HG03460 (cell line): ENCODE results near the gene ARID3B.
A peak's percentile ranks its signal among the peaks of the same experiment; 100 is the strongest.
"Not testable (repeated sequence)": the region's sequence is repeated elsewhere in the genome, so short reads cannot be mapped to it uniquely, and the experiment has no call there.

ENCODE experiments used
- ATAC-seq: cut with Tn5 transposase; IDR thresholded peaks from one replicate; pipeline ENCODE4 v1.9.1; 2021; ENCODE audit not compliant: unreplicated experiment

The ARID3B gene

GRCh38 chr15:74565381-74566085, 24.5 kb downstream of the ARID3B start:
- ATAC-seq = no peak

- no peak for ATAC-seq
Measured at GRCh38 chr15:74568594-74568993, 27.6 kb downstream of the ARID3B start.

GRCh38 chr15:74569731-74570070, 28.7 kb downstream of the ARID3B start:
- ATAC-seq = no peak

GRCh38 chr15:74571191-74571590, 30.2 kb downstream of the ARID3B start:
- ATAC-seq = no peak

GRCh38 chr15:74573987-74574386, 33.0 kb downstream of the ARID3B start:
- no peak for ATAC-seq

GRCh38 chr15:74578496-74578994, 37.5 kb downstream of the ARID3B start:
- no peak for ATAC-seq

- no peak for ATAC-seq
Measured at GRCh38 chr15:74579001-74579400, 38.0 kb downstream of the ARID3B start.

GRCh38 chr15:74580538-74581350, 39.7 kb downstream of the ARID3B start:
- ATAC-seq = no peak

GRCh38 chr15:74584204-74584603, 43.2 kb downstream of the ARID3B start:
- ATAC-seq = no peak

- no peak for ATAC-seq
Measured at GRCh38 chr15:74584779-74585178, 43.8 kb downstream of the ARID3B start.

GRCh38 chr15:74585191-74585590, 44.2 kb downstream of the ARID3B start:
- no peak for ATAC-seq

- no peak for ATAC-seq
Measured at GRCh38 chr15:74585857-74586256, 44.8 kb downstream of the ARID3B start.

- no peak for ATAC-seq
Measured at GRCh38 chr15:74589826-74590225, 48.8 kb downstream of the ARID3B start.

GRCh38 chr15:74592222-74592621, 51.2 kb downstream of the ARID3B start:
- no peak for ATAC-seq

GRCh38 chr15:74593122-74593521, 52.1 kb downstream of the ARID3B start:
- ATAC-seq = no peak

- ATAC-seq = no peak
Measured at GRCh38 chr15:74594455-74594854, 53.4 kb downstream of the ARID3B start.

- no peak for ATAC-seq
Measured at GRCh38 chr15:74595271-74595670, 54.3 kb downstream of the ARID3B start.

GRCh38 chr15:74596736-74597135, 55.7 kb downstream of the ARID3B start:
- ATAC-seq = not testable (repeated sequence)

- ATAC-seq = not testable (repeated sequence)
Measured at GRCh38 chr15:74597146-74597705, 56.2 kb downstream of the ARID3B start.

GRCh38 chr15:74598126-74598842, 57.3 kb downstream of the ARID3B start:
- ATAC-seq = peak; percentile 88

GRCh38 chr15:74599156-74599555, 58.1 kb downstream of the ARID3B start:
- ATAC-seq = no peak
